Activated B cell treated with CpG ODN at 0.5 μM for 24 hours (primary cell): ENCODE data around the gene ENO2. TPM values are rescaled to one million over a fixed set of nuclear protein-coding genes. Genes with fewer than 3 reads are reported as not detected.
"Not testable (repeated sequence)": the region's sequence is repeated elsewhere in the genome, so short reads cannot be mapped to it uniquely, and the experiment has no call there.

Experiments used
- ATAC-seq: fragments of 200-7000 bp; cut with Tn5 transposase; one replicate; pipeline ENCODE4 v1.10.0; 2021; ENCODE audit warnings: low read depth, mild to moderate bottlenecking, moderate library complexity
- CTCF ChIA-PET: fragments of 350-600 bp; sonication (Branson Sonifier 250); formaldehyde crosslinking; loops from one replicate; lab custom pipeline; 2021; ENCODE audit warnings: antibody characterized with exemption; lab: Charles Lee
- POLR2A ChIA-PET: fragments of 350-600 bp; sonication (Branson Sonifier 250); formaldehyde crosslinking; loops from one replicate; lab custom pipeline; 2021; ENCODE audit warnings: antibody characterized with exemption; lab: Charles Lee
- DNase-seq: peaks from one replicate; pipeline ENCODE4 v3.0.0; 2022
- H3K27ac Mint-ChIP-seq: one replicate; pipeline ENCODE4 v1.8.0; 2020; ENCODE audit warnings: mixed read lengths
- H3K27me3 Mint-ChIP-seq: one replicate; pipeline ENCODE4 v1.8.0; 2021; ENCODE audit warnings: mixed read lengths
- H3K36me3 Mint-ChIP-seq: one replicate; pipeline ENCODE4 v1.8.0; 2021; ENCODE audit warnings: low read depth, mixed read lengths
- H3K4me1 Mint-ChIP-seq: one replicate; pipeline ENCODE4 v1.8.0; 2021; ENCODE audit warnings: mixed read lengths
- H3K4me3 Mint-ChIP-seq: one replicate; pipeline ENCODE4 v1.8.0; 2020; ENCODE audit warnings: mild to moderate bottlenecking, mixed read lengths
- H3K9me3 Mint-ChIP-seq: one replicate; pipeline ENCODE4 v1.8.0; 2020; ENCODE audit warnings: mixed read lengths
- CTCF ChIP-seq: fragments of 200-600 bp; IDR thresholded peaks from one replicate; pipeline ENCODE4 v1.8.0; 2022; ENCODE audit warnings: antibody characterized with exemption, mild to moderate bottlenecking
- intact Hi-C: fragments of 100-400 bp; cut with micrococcal nuclease; formaldehyde crosslinking; loops from one replicate; pipeline ENCODE4 v1.15.1; 2024
- total RNA-seq: library from RNA; stranded (reverse); gene quantifications from 2 replicates; pipeline ENCODE4 v1.2.3, GENCODE V29; 2022

ENO2 gene
- total RNA-seq, 1 donor from 2014 or later = 31.0 TPM

DNA sequence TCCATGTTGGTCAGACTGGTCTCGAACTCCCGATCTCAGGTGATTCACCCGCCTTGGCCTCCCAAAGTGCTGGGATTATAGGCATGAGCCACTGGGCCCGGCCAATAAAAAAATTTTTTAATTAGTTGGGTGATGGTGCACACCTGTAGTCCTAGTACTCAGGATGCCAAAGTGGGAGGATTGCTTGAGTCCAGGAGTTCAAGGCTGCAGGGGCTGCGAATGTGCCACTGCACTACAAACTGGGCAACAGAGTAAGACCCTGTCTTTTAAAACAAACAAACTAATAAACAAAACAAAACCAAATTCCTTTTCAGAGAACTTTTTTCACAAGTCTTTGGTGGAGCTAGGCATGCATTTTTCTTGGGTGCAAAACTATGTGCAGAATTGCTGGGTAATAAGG lies 31.1 kb upstream of the ENO2 start:
- ChIA-PET POLR2A (interaction anchor here (0.6 to 1.9 kb wide), 2 partner anchors 8 kb away, joined by 4 to 8 read pairs; no protein-coding TSS in a partner anchor), CTCF (interaction anchor here (2.0 kb wide), 1 partner anchor 11 kb away, joined by 7 read pairs; the partner anchor contains the start of gene SPSB2)
- DNase-seq (no peak), ATAC-seq (no peak)
- Mint-ChIP-seq H3K4me3 (no peak overlapping the region), H3K27ac (no peak overlapping the region), H3K27me3 (no peaks in the 10 kb centered on the region), H3K9me3 (no peaks in the 10 kb centered on the region), H3K36me3 (peaks cover 7% of the 10 kb centered on the region), H3K4me1 (no peaks in the 10 kb centered on the region)
- TF ChIP-seq CTCF = no peak
- intact Hi-C loops = no loop called here

DNA sequence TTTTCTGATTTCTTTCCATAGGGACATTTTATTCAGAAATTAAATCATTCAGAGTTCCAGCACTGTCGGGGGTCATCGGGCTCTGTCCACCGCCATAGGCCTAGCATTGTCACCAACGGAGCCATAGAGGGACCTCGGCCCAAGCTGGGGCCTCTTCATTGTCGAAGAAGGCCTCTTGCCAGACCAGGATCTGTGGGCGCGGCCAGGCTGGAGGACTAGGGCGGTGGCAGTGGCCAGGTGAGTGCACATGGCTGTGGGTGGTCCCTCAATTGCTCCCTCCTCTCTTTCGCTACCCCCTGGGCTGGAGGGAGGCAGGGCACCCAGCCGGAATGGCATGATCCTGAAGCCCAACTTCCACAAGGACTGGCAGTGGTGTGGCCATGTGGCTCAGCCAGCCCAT lies 30.7 kb upstream of the ENO2 start:
- Mint-ChIP-seq H3K36me3 (peaks cover 7% of the 10 kb centered on the region), H3K27ac (no peak overlapping the region), H3K4me3 (no peak overlapping the region), H3K9me3 (no peaks in the 10 kb centered on the region), H3K4me1 (no peaks in the 10 kb centered on the region), H3K27me3 (no peaks in the 10 kb centered on the region)
- DNase-seq = no peak
- intact Hi-C loops = no loop called here
- POLR2A ChIA-PET = no interaction called here
- CTCF ChIA-PET = no interaction called here
- no peak for ATAC-seq
- no peak for TF ChIP-seq CTCF

GRCh38 chr12:6884539-6884938 lies 29.8 kb upstream of the ENO2 start:
- no peak for DNase-seq
- POLR2A ChIA-PET = interaction anchor here (0.6 to 1.0 kb wide), 2 partner anchors 12 to 85 kb away, joined by 3 read pairs; partner anchors contain the start of gene SPSB2
- ATAC-seq = no peak
- Mint-ChIP-seq H3K4me1 (no peaks in the 10 kb centered on the region), H3K9me3 (no peaks in the 10 kb centered on the region), H3K36me3 (peaks cover 7% of the 10 kb centered on the region), H3K27me3 (no peaks in the 10 kb centered on the region), H3K27ac (no peak overlapping the region), H3K4me3 (no peak overlapping the region)
- intact Hi-C loops = no loop called here
- CTCF ChIA-PET = no interaction called here
- no peak for TF ChIP-seq CTCF

GRCh38 chr12:6886206-6886999 lies 28.0 kb upstream of the ENO2 start:
- ATAC-seq, H3K36me3 Mint-ChIP-seq, intact Hi-C loops, POLR2A ChIA-PET, CTCF ChIA-PET, H3K9me3 Mint-ChIP-seq, H3K4me3 Mint-ChIP-seq, H3K27me3 Mint-ChIP-seq, DNase-seq, H3K27ac Mint-ChIP-seq, H3K4me1 Mint-ChIP-seq: not testable (repeated sequence)

DNA sequence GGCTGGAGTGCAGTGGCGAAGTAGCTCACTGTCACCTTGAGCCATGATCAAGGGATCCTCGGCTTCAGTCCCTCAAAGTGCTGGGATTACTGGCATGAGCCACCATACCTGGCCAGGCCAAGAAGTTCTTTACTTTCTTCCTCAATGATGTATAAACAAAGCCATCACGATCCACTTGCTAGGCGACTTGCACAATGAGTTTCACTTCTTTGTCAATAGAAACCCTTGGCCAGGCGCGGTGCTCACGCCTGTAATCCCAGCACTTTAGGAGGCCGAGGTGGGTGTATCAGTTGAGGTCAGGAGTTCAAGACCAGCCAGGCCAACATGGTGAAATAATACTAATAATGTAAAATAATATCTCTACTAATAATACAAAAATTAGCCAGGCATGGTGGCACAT lies 26.9 kb upstream of the ENO2 start:
- Mint-ChIP-seq H3K27ac (no peak overlapping the region), H3K36me3 (peaks cover 5% of the 10 kb centered on the region), H3K27me3 (no peaks in the 10 kb centered on the region), H3K9me3 (no peaks in the 10 kb centered on the region), H3K4me1 (peaks cover 14% of the 10 kb centered on the region), H3K4me3 (no peak overlapping the region)
- DNase-seq = no peak
- ATAC-seq = no peak
- TF ChIP-seq CTCF = no peak
- ChIA-PET CTCF (no interaction called here), POLR2A (no interaction called here)
- intact Hi-C loops = no loop called here
